Hypothalamus (tissue), 51 donors: ENCODE results near the gene FOSB.
A peak's percentile ranks its signal among the peaks of the same experiment; 100 is the strongest.
"Not testable (repeated sequence)": the region's sequence is repeated elsewhere in the genome, so short reads cannot be mapped to it uniquely, and the experiment has no call there.

ENCODE experiments used
- DNase-seq, 51 donors: peaks; one replicate each; lab custom pipeline; 2025; lab: John Stamatoyannopoulos, UW

Gene FOSB

DNA sequence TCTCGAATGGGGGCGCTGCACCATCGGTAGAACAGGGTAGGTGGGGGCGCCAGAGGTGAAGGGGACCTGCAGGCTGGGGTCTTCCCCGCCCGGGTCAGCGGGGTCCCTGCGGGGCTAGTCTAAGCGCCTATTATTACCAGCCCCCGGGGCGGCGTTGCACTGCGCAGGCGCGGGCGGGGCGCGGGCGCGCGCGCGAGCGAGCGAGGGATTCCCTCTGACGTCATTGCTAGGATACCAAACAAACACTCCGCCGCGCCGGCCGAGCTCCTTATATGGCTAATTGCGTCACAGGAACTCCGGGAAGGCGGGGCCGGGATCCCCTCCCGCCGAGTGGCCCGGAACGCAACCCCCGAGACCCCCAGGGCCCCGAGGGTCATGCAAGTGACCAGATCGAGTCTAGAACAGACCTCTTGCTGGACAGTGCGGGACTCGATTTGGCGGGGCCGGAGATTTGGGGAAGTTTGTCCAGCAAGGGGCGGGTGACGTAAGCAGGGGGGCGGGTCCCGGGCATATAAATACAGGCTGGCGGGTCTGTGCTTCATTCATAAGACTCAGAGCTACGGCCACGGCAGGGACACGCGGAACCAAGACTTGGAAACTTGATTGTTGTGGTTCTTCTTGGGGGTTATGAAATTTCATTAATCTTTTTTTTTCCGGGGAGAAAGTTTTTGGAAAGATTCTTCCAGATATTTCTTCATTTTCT, at the start of gene FOSB:
Gene FOSB, plus strand, starts transcription at position 541 of the 703 bp plus-strand sequence. CDS start 591 bp downstream, outside the sequence.
- DNase-seq: peak; percentile 84 to 100 (median 94)

DNA sequence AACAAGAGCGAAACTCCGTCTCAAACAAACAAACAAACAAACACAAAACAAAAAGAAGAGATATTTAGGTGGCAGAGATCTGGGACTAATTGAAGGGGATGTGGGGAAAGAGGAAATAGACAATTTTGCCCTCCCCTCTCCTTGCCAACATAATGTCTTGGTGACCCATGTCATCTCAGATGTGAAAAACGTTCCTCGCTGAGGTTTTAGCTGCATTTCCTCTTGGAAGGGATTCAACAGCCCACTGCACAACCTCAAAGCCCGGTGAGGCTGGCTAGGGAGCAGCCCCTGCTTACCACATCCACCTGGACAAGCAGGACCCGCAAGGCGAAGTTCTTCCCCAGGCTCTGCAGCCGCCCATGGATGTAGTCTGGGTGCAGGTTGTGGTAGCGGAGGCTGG, 49.0 kb upstream of the FOSB start:
- no peak for DNase-seq

- DNase-seq: peak in 23 of 51 donors; percentile 8 to 56 (median 36)
Observed at GRCh38 chr19:45419396-45419795, 48.4 kb upstream of the FOSB start.

GRCh38 chr19:45419895-45420294, 47.9 kb upstream of the FOSB start:
- DNase-seq: no peak

GRCh38 chr19:45420356-45420755, 47.4 kb upstream of the FOSB start:
- DNase-seq: no peak

DNA sequence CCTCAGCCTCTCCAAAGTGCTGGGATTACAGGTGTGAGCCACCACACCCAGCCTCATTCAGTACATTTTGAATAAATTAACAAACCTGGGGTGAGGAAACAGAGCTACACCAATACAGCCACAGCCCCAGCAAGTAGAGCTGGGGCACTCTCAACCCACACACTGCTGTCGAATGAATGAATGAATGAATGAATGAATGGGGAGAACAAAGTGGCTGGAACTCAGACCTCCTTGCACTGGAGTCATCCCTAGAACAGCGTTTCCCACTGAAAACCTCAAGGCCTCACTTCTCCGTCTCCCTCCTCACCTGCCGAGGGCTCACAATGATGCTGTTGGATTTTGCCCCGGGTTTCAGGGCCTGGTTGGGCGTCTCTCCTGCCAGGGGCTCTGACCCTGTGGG, 46.9 kb upstream of the FOSB start:
- no peak for DNase-seq

GRCh38 chr19:45421947-45422498, 45.8 kb upstream of the FOSB start:
- no peak for DNase-seq

DNA sequence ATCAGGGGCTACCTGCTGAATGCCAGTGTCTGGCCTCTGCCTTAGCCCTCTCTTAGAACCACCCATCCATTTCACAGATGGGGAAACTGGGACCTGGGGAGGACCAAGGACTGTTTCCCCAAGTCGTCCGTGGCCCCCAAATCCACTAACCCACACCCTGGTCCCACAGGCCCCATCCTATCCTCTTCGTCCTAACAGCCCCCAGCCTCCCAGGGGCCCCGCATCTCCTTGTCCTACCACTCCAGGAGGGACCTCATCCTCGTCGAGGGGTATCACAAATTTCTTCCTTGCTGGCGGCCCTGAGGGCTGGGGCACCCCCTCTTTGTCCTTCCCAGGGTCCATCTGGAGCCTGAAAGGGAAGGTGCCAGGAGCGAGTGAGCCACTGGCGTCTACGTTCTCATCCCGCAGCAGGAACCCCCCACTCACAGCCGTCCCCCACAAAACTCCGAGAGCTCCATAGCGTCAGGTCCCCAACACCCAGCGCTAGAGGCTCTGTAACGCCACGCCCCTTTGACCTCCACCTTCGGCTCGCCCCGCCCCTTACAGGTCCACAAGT, 44.7 kb upstream of the FOSB start:
- peak in 1 of 51 donors; percentile 39 for DNase-seq

DNA sequence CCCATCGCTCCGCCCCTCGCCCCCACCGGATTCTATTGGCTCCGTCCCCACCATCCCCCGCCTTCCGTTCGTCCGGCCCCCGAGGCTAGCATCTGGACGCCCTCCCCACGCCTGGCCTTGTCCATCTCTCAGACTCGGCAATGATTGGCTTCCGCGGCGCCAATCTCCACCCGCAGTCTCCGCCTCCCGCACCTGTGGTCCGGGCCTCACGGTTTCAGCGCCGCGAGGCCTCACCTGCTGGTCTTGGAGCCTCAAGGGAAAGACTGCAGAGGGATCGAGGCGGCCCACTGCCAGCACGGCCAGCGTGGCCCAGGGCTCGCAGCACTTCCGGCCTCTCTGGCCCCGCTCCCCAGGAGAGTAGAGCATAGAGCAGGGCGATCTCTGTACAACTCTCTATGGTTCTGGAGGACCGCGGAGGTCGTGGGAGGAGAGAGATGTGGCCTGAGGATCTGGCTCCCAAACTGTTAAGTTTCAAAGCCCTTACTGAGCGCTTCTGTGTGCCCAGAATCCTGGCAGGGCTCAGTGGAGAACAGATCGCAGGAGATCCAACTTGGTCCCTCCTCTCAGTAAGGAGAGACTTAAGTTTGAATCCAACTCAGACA, 44.1 kb upstream of the FOSB start, which contains the start of gene ERCC1:
Gene ERCC1, minus strand, starts transcription at position 329 of the 602 bp plus-strand sequence. CDS start 543 bp downstream, outside the sequence.
- DNase-seq: peak; percentile 40 to 96 (median 88)

- DNase-seq: peak in 27 of 51 donors; percentile 11 to 74 (median 43)
Observed at GRCh38 chr19:45424191-45425058, 43.4 kb upstream of the FOSB start.

- DNase-seq: peak in 10 of 51 donors; percentile 3 to 47 (median 21)
Observed at GRCh38 chr19:45428384-45429231, 39.2 kb upstream of the FOSB start.

GRCh38 chr19:45429896-45430295, 37.9 kb upstream of the FOSB start:
- DNase-seq: not testable (repeated sequence)

DNA sequence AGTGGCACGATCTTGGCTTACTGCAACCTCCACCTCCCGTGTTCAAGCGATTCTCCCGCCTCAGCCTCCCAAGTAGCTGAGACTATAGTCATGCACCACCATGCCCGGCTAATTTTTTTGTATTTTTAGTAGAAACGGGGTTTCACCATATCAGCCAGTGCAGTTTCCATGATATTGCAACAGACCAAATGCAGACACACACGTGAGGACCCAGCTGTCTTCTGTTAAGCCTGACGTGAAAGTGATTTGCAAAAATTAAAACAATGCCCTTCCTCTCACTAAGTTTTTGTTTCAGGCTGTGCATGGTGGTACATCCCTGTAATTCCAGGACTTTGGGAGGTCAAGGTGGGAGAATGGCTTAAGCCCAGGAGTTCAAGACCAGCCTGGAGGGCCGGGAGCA, 36.8 kb upstream of the FOSB start:
- not testable (repeated sequence) for DNase-seq

- DNase-seq: not testable (repeated sequence)
Observed at GRCh38 chr19:45432543-45432942, 35.3 kb upstream of the FOSB start.

- DNase-seq: no peak
Observed at GRCh38 chr19:45437328-45437727, 30.5 kb upstream of the FOSB start.

GRCh38 chr19:45439190-45439568, 28.6 kb upstream of the FOSB start:
- DNase-seq: no peak

GRCh38 chr19:45439569-45440258, 28.1 kb upstream of the FOSB start:
- DNase-seq: peak in 50 of 51 donors; percentile 21 to 95 (median 71)

DNA sequence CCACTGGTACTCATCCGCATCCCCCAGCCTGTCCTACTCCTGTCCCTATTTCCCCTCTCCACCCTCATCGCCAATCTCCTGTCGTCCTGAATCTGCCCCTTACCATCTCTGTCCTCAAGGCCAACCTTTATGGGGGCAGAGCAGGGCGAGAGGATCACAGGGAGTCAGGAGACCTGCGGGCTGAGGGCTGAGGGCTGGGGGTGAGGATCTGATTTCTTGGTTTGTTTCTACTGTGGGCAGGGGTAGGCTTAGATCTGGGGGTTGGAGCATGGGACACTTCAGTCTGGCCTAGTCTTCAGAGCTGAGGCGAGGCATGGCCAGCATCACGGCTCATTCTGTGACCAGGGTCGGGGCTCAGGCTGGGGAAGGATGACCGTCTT, 27.5 kb upstream of the FOSB start:
- DNase-seq: peak in 2 of 51 donors; percentile 28 to 46
